NB4 (cell line): ENCODE data around the gene CACYBP.
A peak's percentile ranks its signal among the peaks of the same experiment; 100 is the strongest.

Experiments used
- DNase-seq: peaks from one replicate; pipeline ENCODE4 v3.0.0; 2010; ENCODE audit warnings: low read depth
- H3K4me3 ChIP-seq: one replicate; pipeline ENCODE4 v1.5.1; 2011; ENCODE audit warnings: mild to moderate bottlenecking, low read depth, low read length, moderate library complexity
- CTCF ChIP-seq: IDR thresholded peaks from one replicate; pipeline ENCODE4 v1.5.1; 2012; ENCODE audit warnings: low read depth, low read length
- MAX ChIP-seq: IDR thresholded peaks from 2 replicates; pipeline ENCODE4 v1.6.1; 2011; ENCODE audit warnings: low read depth, low read length
- MYC ChIP-seq: IDR thresholded peaks from 2 replicates; pipeline ENCODE4 v1.6.1; 2011; ENCODE audit warnings: low read depth, low read length
- POLR2A ChIP-seq: IDR thresholded peaks from 2 replicates; pipeline ENCODE4 v1.6.1; 2011; ENCODE audit warnings: mild to moderate bottlenecking; ENCODE audit not compliant: insufficient read length; ENCODE audit errors: extremely low read depth

Gene CACYBP

DNA sequence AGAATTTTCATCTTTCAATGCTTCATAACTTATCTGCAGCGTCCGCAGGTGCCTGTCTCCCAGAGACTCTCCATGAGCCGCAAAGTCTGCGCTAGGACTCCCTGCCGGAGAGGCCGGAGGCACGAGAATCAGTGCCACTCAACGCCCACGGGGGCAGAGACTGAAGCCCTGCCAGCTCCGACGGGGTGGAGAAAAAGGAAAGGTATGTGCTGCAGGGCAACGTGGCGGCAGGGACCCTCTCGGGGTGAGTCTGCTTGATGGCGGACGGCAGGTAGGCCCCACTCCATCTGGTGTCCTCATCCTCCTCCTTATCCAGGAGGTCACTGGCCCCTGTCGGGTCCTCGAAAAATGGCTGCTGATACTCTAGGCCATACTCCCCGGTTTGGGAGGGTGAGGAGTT lies 45.4 kb downstream of the CACYBP start:
- TF ChIP-seq MYC = no peak
- no peak for TF ChIP-seq CTCF
- TF ChIP-seq MAX = no peak
- no peak for TF ChIP-seq POLR2A
- peak overlapping the region; percentile 55 for H3K4me3 ChIP-seq
- DNase-seq = no peak

DNA sequence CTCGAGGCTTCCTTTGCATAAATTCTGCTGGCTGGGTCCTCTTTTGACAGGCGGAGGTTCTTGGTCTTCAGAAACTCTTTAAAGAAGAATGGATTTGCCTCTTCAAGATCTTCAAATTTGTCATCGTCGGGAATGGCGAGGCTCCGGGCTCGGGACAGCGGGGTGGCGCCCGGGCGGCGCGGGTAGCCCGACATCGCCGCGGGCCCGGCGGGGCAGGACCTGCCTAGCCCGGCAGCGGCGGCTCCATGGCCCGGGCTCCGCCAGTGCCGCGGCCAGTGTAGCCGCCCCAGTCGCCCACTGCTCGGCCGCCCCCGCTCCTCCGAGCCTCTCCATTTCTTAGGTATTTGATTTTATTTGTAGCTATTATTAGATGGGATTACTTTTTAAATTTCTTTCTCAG lies 45.8 kb downstream of the CACYBP start:
- no peak for TF ChIP-seq POLR2A
- no peak for TF ChIP-seq MYC
- no peak for TF ChIP-seq MAX
- TF ChIP-seq CTCF = no peak
- no peak for DNase-seq

GRCh38 chr1:175050992-175051391 lies 51.2 kb downstream of the CACYBP start:
- DNase-seq = no peak
- no peak overlapping the region for H3K4me3 ChIP-seq
- no peak for TF ChIP-seq MYC
- no peak for TF ChIP-seq MAX
- TF ChIP-seq CTCF = no peak
- TF ChIP-seq POLR2A = no peak

More for the DNA sequence above, 45.8 kb downstream of the CACYBP start:
- no peak overlapping the region for H3K4me3 ChIP-seq

- DNase-seq = no peak
- H3K4me3 ChIP-seq = no peak overlapping the region
- TF ChIP-seq MYC (no peak), MAX (no peak), CTCF (no peak), POLR2A (no peak)
Measured at GRCh38 chr1:175054736-175055135, 55.0 kb downstream of the CACYBP start.
